ENCODE results near the gene SORCS2.

The SORCS2 gene

DNA sequence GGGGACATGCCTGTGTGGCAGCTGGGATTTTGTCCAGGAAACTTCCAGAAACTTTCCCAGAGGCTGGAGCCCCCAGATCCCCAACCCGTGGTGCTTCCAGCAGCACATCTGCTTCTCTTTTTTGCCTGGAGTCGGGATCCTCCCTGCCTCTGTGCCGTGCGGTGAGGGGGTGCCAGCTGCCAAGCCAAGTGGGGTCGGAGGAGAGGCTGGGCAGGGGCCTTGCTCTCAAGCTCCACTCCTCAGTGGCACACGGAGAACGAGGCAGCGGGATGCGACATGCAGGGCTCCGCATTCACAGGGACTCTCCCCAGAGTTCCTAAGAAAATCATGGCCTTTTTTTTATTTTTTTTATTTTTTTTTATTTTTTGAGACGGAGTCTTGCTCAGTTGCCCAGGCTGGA, 121.7 kb downstream of the SORCS2 start (continued):
- no peak for TF ChIP-seq ZFHX2 (tag by site-specific recombination; conservative IDR thresholded peaks at IDR 0.05)
- TF ChIP-seq ZNF544 (tag by site-specific recombination; IDR thresholded peaks at IDR 0.05) = no peak

DNA sequence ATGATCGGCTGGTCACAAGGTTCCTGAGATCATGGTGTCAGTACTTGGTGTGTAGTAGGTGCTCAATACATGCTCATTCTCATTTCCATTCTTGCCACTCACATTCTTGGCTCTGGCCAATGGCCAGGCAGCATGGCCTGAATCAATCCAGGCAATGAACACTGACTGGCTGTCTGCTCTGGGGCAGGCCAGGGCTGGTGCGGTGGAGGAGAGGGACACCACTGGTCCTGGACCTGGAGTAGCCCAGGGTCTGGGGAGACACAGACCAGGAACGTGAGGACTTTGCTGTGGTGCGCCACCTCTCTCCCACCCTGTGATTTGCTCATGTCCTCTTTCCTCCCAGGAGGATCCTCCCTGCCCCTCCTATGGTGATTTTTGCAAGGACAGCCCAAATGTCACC, 122.9 kb downstream of the SORCS2 start:
- no peaks in the 10 kb centered on the region for H3K36me3 ChIP-seq (ENCODE audit: control insufficient read depth in 2 of 2, insufficient read depth in 1 of 2, low read length in 2 of 2)
- CTCF ChIA-PET = no interaction called here
- no peaks in the 10 kb centered on the region for H3K4me1 ChIP-seq (ENCODE audit: control insufficient read depth, insufficient read depth, low read length)
- TF ChIP-seq ZBTB17 (tag by site-specific recombination; IDR thresholded peaks at IDR 0.05) = no peak
- TF ChIP-seq ZNF274 (IDR thresholded peaks at IDR 0.05; ENCODE audit: low read length) = no peak
- TF ChIP-seq ZNF274 (tag by site-specific recombination; IDR thresholded peaks at IDR 0.05; ENCODE audit: borderline replicate concordance) = no peak
- TF ChIP-seq ZNF530 (tag by site-specific recombination; IDR thresholded peaks at IDR 0.05; ENCODE audit: low read depth) = no peak
- TF ChIP-seq SP2 (tag by site-specific recombination; IDR thresholded peaks at IDR 0.05) = no peak
- no peak for TF ChIP-seq ZNF324 (tag by site-specific recombination; IDR thresholded peaks at IDR 0.05)
- TF ChIP-seq, protein P1, sequence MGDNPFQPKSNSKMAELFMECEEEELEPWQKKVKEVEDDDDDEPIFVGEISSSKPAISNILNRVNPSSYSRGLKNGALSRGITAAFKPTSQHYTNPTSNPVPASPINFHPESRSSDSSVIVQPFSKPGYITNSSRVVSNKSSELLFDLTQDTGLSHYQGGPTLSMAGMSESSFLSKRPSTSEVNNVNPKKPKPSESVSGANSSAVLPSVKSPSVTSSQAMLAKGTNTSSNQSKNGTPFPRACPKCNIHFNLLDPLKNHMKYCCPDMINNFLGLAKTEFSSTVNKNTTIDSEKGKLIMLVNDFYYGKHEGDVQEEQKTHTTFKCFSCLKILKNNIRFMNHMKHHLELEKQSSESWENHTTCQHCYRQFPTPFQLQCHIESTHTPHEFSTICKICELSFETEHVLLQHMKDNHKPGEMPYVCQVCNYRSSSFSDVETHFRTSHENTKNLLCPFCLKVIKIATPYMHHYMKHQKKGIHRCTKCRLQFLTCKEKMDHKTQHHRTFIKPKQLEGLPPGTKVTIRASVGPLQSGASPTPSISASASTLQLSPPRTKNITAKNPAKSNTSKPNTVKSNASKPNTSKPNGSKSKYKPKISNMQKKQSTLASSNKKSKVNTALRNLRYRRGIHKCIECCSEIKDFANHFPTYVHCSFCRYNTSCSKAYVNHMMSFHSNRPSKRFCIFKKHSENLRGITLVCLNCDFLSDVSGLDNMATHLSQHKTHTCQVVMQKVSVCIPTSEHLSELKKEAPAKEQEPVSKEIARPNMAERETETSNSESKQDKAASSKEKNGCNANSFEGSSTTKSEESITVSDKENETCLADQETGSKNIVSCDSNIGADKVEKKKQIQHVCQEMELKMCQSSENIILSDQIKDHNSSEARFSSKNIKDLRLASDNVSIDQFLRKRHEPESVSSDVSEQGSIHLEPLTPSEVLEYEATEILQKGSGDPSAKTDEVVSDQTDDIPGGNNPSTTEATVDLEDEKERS (tag by site-specific recombination; IDR thresholded peaks at IDR 0.05) = no peak
- TF ChIP-seq, protein P2, sequence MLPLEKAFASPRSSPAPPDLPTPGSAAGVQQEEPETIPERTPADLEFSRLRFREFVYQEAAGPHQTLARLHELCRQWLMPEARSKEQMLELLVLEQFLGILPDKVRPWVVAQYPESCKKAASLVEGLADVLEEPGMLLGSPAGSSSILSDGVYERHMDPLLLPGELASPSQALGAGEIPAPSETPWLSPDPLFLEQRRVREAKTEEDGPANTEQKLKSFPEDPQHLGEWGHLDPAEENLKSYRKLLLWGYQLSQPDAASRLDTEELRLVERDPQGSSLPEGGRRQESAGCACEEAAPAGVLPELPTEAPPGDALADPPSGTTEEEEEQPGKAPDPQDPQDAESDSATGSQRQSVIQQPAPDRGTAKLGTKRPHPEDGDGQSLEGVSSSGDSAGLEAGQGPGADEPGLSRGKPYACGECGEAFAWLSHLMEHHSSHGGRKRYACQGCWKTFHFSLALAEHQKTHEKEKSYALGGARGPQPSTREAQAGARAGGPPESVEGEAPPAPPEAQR (tag by site-specific recombination; IDR thresholded peaks at IDR 0.05) = no peak
- TF ChIP-seq ZBTB20 (tag by site-specific recombination; IDR thresholded peaks at IDR 0.05) = no peak
- TF ChIP-seq, protein P3, sequence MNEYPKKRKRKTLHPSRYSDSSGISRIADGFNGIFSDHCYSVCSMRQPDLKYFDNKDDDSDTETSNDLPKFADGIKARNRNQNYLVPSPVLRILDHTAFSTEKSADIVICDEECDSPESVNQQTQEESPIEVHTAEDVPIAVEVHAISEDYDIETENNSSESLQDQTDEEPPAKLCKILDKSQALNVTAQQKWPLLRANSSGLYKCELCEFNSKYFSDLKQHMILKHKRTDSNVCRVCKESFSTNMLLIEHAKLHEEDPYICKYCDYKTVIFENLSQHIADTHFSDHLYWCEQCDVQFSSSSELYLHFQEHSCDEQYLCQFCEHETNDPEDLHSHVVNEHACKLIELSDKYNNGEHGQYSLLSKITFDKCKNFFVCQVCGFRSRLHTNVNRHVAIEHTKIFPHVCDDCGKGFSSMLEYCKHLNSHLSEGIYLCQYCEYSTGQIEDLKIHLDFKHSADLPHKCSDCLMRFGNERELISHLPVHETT (tag by site-specific recombination; IDR thresholded peaks at IDR 0.05) = no peak
- no peak for TF ChIP-seq ZNF169 (tag by site-specific recombination; IDR thresholded peaks at IDR 0.05)
- POLR2A ChIA-PET = no interaction called here
- no peak overlapping the region for H3K4me3 ChIP-seq (ENCODE audit: low read depth, low read length)
- no peaks in the 10 kb centered on the region for H3K9me3 ChIP-seq (ENCODE audit: control insufficient read depth, insufficient read depth, low read depth, low read length)
- H3K27ac ChIP-seq (ENCODE audit: extremely low read depth, low read depth, low read length) = no peak overlapping the region

GRCh38 chr4:7315935-7316334, 123.6 kb downstream of the SORCS2 start:
- H3K4me1 ChIP-seq (ENCODE audit: control insufficient read depth, insufficient read depth, low read length) = no peaks in the 10 kb centered on the region
- no peak overlapping the region for H3K4me3 ChIP-seq (ENCODE audit: low read depth, low read length)
- ChIA-PET CTCF (no interaction called here), POLR2A (no interaction called here)
- no peak overlapping the region for H3K27ac ChIP-seq (ENCODE audit: extremely low read depth, low read depth, low read length)
- no peaks in the 10 kb centered on the region for H3K9me3 ChIP-seq (ENCODE audit: control insufficient read depth, insufficient read depth, low read depth, low read length)
- H3K36me3 ChIP-seq (ENCODE audit: control insufficient read depth in 2 of 2, insufficient read depth in 1 of 2, low read length in 2 of 2) = no peaks in the 10 kb centered on the region
- TF ChIP-seq ZBTB10 (tag by site-specific recombination; IDR thresholded peaks at IDR 0.05) (no peak), ZNF610 (tag by site-specific recombination; IDR thresholded peaks at IDR 0.05; ENCODE audit: borderline replicate concordance) (no peak), ZNF221 (tag by site-specific recombination; IDR thresholded peaks at IDR 0.05; ENCODE audit: borderline replicate concordance) (no peak), GLI4 (tag by site-specific recombination; IDR thresholded peaks at IDR 0.05) (no peak), ZNF529 (tag by site-specific recombination; IDR thresholded peaks at IDR 0.05; ENCODE audit: insufficient replicate concordance) (no peak), ZNF114 (tag by site-specific recombination; IDR thresholded peaks at IDR 0.05) (no peak), ZBTB17 (tag by site-specific recombination; IDR thresholded peaks at IDR 0.05) (peak; percentile 86), ZNF366 (tag by site-specific recombination; conservative IDR thresholded peaks at IDR 0.05) (peak; percentile 92), FEZF1 (tag by site-specific recombination; IDR thresholded peaks at IDR 0.05) (no peak)

All from HEK293 (cell line).